OCI-LY1 (cell line): Measurements from ENCODE around the gene ZNF570.

Experiments used
- EZH2 ChIP-seq: fragments of 200-600 bp; sonication (generic), shearing (Covaris generic); IDR thresholded peaks from 2 replicates; pipeline ENCODE4 v1.8.0; 2017; ENCODE audit warnings: borderline replicate concordance, mixed run types, mild to moderate bottlenecking, antibody characterized with exemption, low read length, moderate library complexity, mixed read lengths
- TF ChIP-seq, protein P1 (sequence below): fragments of 200-600 bp; sonication (generic), shearing (Covaris generic); IDR thresholded peaks from 2 replicates; pipeline ENCODE4 v1.5.1; 2017; ENCODE audit warnings: mild to moderate bottlenecking, antibody characterized with exemption, low read length, moderate library complexity, mixed read lengths

DNA sequence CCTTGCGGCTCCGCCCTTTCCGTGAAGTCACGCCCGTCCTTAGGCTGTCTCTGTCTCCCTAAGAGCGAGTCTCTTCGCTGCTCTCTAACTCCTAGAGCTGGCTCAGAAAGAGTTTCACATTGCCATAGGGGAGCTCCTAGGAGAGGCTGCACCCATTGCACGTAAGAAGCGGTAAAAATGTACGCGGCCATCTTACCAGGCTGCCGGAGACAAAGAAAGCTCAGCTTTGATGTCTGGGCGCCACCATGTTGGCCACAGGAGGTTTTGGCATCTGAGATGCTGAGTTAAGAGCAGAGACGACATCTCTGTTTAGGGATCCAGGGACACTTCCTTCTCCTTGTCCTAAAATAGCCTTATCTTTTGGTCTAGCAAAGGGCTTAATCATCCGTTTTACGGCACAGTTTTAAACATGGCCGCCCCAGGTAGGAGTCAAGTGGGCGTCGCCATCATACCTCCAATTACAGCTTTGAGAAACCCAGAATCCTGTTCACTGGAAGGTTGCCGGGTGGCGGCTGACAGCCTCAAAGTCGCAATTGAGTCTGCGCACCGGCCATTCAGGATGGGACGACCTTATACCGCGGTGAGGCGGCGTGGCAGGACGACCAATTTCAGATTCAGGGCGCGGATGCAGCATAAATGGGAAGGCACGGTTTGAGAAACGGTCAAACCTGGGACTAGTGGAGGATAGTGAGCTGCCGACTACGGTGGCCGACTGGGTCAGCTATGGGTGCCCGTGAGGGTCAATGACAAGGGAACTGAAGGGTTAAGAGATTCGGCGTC is 37.4 kb downstream of the ZNF570 start, which contains the start of gene ZNF793:
- no peak for TF ChIP-seq EZH2
- TF ChIP-seq, protein P1, sequence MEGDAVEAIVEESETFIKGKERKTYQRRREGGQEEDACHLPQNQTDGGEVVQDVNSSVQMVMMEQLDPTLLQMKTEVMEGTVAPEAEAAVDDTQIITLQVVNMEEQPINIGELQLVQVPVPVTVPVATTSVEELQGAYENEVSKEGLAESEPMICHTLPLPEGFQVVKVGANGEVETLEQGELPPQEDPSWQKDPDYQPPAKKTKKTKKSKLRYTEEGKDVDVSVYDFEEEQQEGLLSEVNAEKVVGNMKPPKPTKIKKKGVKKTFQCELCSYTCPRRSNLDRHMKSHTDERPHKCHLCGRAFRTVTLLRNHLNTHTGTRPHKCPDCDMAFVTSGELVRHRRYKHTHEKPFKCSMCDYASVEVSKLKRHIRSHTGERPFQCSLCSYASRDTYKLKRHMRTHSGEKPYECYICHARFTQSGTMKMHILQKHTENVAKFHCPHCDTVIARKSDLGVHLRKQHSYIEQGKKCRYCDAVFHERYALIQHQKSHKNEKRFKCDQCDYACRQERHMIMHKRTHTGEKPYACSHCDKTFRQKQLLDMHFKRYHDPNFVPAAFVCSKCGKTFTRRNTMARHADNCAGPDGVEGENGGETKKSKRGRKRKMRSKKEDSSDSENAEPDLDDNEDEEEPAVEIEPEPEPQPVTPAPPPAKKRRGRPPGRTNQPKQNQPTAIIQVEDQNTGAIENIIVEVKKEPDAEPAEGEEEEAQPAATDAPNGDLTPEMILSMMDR = no peak
